ENCODE data around the gene TTC7B.

Gene TTC7B

GRCh38 chr14:90549794-90550641 is 266.2 kb downstream of the TTC7B start:
- Histone ChIP-seq H3K4me3 (ENCODE audit: low read depth, low read length) (no peak overlapping the region), H3K79me2 (no peaks in the 10 kb centered on the region), H3K9ac (no peak overlapping the region), H3K27me3 (ENCODE audit: control insufficient read depth, insufficient read depth, low read length) (no peaks in the 10 kb centered on the region), H3K4me2 (ENCODE audit: low read length) (no peak overlapping the region), H3K36me3 (ENCODE audit: control insufficient read depth, insufficient read depth, low read length) (no peaks in the 10 kb centered on the region), H2AFZ (no peak overlapping the region), H3K27ac (no peak overlapping the region), H3K4me1 (peaks cover 18% of the 10 kb centered on the region), H3K9me3 (ENCODE audit: control insufficient read depth, low read length) (no peaks in the 10 kb centered on the region)
- TF ChIP-seq, protein P1, sequence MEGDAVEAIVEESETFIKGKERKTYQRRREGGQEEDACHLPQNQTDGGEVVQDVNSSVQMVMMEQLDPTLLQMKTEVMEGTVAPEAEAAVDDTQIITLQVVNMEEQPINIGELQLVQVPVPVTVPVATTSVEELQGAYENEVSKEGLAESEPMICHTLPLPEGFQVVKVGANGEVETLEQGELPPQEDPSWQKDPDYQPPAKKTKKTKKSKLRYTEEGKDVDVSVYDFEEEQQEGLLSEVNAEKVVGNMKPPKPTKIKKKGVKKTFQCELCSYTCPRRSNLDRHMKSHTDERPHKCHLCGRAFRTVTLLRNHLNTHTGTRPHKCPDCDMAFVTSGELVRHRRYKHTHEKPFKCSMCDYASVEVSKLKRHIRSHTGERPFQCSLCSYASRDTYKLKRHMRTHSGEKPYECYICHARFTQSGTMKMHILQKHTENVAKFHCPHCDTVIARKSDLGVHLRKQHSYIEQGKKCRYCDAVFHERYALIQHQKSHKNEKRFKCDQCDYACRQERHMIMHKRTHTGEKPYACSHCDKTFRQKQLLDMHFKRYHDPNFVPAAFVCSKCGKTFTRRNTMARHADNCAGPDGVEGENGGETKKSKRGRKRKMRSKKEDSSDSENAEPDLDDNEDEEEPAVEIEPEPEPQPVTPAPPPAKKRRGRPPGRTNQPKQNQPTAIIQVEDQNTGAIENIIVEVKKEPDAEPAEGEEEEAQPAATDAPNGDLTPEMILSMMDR (IDR thresholded peaks at IDR 0.05): no peak

- H3K79me2 ChIP-seq: no peaks in the 10 kb centered on the region
- H3K4me1 ChIP-seq: peaks cover 22% of the 10 kb centered on the region
- no peak overlapping the region for H3K4me2 ChIP-seq (ENCODE audit: low read length)
- H3K36me3 ChIP-seq (ENCODE audit: control insufficient read depth, insufficient read depth, low read length): no peaks in the 10 kb centered on the region
- no peak overlapping the region for H3K9ac ChIP-seq
- no peak overlapping the region for H3K27ac ChIP-seq
- TF ChIP-seq, protein P1 (IDR thresholded peaks at IDR 0.05): no peak
- H3K9me3 ChIP-seq (ENCODE audit: control insufficient read depth, low read length): no peaks in the 10 kb centered on the region
- no peak overlapping the region for H3K4me3 ChIP-seq (ENCODE audit: low read depth, low read length)
- no peak overlapping the region for H2AFZ ChIP-seq
- H3K27me3 ChIP-seq (ENCODE audit: control insufficient read depth, insufficient read depth, low read length): no peaks in the 10 kb centered on the region
These were observed 267.8 kb downstream of the TTC7B start for GRCh38 chr14:90548455-90548854.

- no peak overlapping the region for H3K27ac ChIP-seq
- H3K4me2 ChIP-seq (ENCODE audit: low read length): no peak overlapping the region
- no peak overlapping the region for H3K9ac ChIP-seq
- H3K36me3 ChIP-seq (ENCODE audit: control insufficient read depth, insufficient read depth, low read length): no peaks in the 10 kb centered on the region
- H3K4me1 ChIP-seq: peaks cover 22% of the 10 kb centered on the region
- no peak overlapping the region for H2AFZ ChIP-seq
- no peaks in the 10 kb centered on the region for H3K27me3 ChIP-seq (ENCODE audit: control insufficient read depth, insufficient read depth, low read length)
- no peak overlapping the region for H3K4me3 ChIP-seq (ENCODE audit: low read depth, low read length)
- TF ChIP-seq, protein P1 (IDR thresholded peaks at IDR 0.05): no peak
- H3K79me2 ChIP-seq: no peaks in the 10 kb centered on the region
- H3K9me3 ChIP-seq (ENCODE audit: control insufficient read depth, low read length): no peaks in the 10 kb centered on the region
These were observed 268.3 kb downstream of the TTC7B start for GRCh38 chr14:90547968-90548367.

- peaks cover 22% of the 10 kb centered on the region for H3K4me1 ChIP-seq
- H3K9ac ChIP-seq: no peak overlapping the region
- no peaks in the 10 kb centered on the region for H3K27me3 ChIP-seq (ENCODE audit: control insufficient read depth, insufficient read depth, low read length)
- H2AFZ ChIP-seq: no peak overlapping the region
- no peaks in the 10 kb centered on the region for H3K9me3 ChIP-seq (ENCODE audit: control insufficient read depth, low read length)
- H3K4me2 ChIP-seq (ENCODE audit: low read length): no peak overlapping the region
- TF ChIP-seq, protein P1 (IDR thresholded peaks at IDR 0.05): no peak
- no peak overlapping the region for H3K4me3 ChIP-seq (ENCODE audit: low read depth, low read length)
- no peaks in the 10 kb centered on the region for H3K36me3 ChIP-seq (ENCODE audit: control insufficient read depth, insufficient read depth, low read length)
- no peak overlapping the region for H3K27ac ChIP-seq
- no peaks in the 10 kb centered on the region for H3K79me2 ChIP-seq
These were observed 269.0 kb downstream of the TTC7B start for GRCh38 chr14:90547250-90547649.

- H3K9me3 ChIP-seq (ENCODE audit: control insufficient read depth, low read length): no peaks in the 10 kb centered on the region
- no peaks in the 10 kb centered on the region for H3K79me2 ChIP-seq
- H3K36me3 ChIP-seq (ENCODE audit: control insufficient read depth, insufficient read depth, low read length): no peaks in the 10 kb centered on the region
- H3K4me1 ChIP-seq: peaks cover 22% of the 10 kb centered on the region
- no peaks in the 10 kb centered on the region for H3K27me3 ChIP-seq (ENCODE audit: control insufficient read depth, insufficient read depth, low read length)
- TF ChIP-seq, protein P1 (IDR thresholded peaks at IDR 0.05): no peak
- no peak overlapping the region for H3K4me3 ChIP-seq (ENCODE audit: low read depth, low read length)
- no peak overlapping the region for H3K4me2 ChIP-seq (ENCODE audit: low read length)
- peak overlapping the region; percentile 73 for H2AFZ ChIP-seq
- no peak overlapping the region for H3K9ac ChIP-seq
- peak overlapping the region; percentile 91 for H3K27ac ChIP-seq
These were observed 269.5 kb downstream of the TTC7B start for GRCh38 chr14:90546767-90547166.

Measured in parathyroid adenoma (tissue), 2 donors.